ENCODE results near the gene STXBP6.

The STXBP6 gene

DNA sequence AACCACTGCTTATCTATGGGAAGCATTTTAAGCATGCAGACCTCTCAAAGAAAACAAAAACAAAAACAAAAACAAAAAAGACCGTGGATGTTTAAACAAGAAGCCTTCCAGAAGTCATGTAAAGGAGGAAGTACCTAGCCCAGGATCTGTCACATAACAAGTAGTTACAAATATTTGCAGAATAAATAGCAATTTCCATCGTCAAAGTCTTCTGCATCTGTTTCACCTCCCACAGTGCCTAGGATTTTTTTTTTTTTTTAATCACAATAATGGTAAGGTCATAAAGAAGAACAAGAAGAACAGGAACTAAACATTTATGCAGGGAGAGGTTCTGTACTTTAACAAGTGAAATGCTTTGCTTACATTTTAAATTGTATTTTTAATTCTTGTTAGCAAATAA is 2.4 kb upstream of the STXBP6 start:
- DNase-seq (ENCODE audit: low spot score), result no peak

DNA sequence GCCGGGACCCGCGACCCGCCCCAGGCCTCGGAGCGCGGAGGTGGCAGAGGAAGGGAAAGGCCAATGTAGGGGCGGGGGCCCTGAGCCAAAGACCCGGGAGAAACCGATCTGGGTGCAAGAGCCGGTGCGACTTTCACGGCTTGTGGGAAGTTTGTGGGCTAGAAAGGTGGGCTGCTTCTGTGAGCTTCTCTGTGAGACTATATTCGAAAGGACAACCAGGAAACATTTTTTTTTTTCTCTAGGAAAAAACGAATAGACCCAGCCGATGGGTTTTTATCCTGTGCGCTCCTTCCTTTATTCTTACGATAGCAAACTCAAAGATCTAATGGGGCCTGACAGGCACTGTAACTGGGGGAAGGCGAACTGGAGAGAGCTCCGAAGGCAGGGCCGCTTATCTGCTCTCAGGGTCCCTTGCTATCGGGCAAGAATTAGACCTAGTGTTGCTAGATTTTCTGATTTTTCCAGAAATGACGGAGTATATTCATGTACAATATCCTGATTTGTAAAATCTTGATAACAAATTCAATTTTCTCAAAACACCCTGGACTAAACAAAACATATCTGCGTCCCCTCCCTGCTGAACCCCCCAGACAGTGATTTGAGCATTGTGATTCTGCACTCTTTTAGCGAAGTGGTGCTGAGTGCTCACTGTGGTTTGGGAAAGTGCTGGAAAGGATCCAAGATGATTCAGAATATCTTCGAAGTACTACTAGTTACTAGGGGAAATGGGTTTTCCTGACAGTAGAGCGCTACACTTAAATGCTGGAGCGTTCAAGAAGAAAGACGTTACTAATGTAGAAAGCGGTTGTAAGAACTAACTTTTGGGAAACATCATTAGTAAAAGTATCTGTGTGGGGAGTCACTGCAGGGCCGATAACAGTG is 563 bp upstream of the STXBP6 start:
- DNase-seq (ENCODE audit: low spot score), result no peak

DNA sequence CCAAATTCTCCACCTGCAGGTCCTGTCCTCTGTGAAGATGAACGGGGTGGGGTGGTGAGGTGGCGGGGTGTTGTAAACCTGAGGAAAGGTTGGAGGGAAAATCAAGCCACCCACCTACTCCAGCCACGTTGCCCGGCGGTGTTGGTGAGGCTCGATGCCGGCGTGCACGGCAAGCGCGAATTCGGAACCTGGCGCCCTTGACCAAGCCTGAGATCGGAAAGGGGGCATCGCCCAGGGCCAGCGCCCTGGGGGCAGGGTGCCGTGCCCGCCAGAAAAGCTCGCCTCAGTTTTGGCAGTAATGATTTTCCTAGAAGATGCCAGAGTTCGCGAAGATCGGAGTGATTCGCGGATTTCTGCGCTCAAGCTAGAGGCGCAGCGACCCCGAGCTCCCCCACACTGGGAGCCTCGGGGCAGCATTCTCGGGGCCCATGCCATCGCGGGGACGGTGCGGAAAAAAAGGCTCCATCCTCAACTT is 817 bp downstream of the STXBP6 start:
- DNase-seq (ENCODE audit: low spot score), result no peak

DNA sequence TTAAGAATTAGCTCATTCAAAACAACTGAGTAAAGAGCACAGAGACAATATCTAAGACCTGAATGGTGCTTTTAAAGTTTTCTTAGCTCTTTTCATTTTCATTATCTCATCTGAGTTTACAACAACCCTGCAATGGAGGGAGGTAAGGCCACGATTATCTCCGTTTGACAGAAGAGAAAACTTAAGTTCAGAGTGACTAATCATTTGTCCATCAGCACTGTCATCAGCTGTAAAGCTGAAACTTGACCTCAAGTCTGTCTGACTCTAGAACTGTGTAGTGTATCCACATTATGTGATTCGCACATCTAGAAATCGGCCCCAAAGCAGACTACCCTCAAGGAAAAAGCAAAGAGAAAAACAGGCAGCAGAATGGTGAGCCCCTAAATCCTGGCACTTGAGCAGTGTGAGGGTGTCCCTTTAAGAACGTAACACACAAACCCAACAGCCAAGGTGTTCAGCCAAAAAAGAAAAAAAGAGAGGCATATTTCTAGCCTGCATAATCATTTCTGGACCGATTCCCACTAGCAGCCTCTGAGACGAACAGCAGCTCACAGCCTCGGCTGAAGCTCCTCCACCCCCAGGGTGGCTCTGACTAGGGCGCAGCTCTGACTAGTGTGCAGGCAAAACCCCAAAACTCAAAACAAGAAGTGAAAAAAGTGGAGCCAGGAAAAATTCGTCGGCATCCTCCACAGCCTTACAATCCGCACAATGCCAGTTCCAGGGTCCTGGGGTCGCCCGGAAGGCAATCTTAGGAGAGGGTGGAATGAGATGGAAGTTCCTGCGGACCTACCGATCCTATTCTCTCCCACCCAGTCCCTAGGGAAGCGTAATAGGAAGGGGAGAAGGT is 1.6 kb downstream of the STXBP6 start:
- no peak for DNase-seq (ENCODE audit: low spot score)

DNA sequence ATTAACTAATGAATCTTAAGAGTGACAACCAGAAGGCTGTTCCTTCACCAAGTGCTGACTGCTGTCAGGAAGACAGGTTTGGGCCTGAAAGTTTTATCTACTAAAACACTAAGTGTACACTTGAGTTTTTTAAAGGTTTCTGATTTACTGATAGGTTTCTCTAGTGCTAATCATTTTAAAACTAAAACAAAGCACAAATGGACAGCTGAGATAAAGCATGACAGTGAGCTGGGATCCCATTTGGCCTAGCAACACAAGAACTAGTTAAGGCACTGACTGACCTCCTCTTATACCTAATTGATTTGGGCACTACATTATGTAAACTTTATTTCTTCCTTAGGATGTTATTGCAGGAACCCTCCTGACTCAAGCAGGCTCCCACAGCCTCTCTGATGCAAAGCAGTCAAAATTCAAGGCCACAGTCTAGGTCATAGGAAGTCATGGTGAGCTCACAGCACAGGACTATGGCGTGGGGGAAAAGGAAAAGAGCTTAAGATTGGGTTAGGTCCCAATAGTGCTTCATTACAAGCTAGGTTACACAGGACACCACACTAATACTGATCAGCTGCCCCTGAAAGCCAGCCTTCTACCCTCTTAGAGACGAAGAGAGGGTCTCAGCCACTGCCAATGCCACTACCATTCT is 3.5 kb downstream of the STXBP6 start:
- no peak for DNase-seq (ENCODE audit: low spot score)

DNA sequence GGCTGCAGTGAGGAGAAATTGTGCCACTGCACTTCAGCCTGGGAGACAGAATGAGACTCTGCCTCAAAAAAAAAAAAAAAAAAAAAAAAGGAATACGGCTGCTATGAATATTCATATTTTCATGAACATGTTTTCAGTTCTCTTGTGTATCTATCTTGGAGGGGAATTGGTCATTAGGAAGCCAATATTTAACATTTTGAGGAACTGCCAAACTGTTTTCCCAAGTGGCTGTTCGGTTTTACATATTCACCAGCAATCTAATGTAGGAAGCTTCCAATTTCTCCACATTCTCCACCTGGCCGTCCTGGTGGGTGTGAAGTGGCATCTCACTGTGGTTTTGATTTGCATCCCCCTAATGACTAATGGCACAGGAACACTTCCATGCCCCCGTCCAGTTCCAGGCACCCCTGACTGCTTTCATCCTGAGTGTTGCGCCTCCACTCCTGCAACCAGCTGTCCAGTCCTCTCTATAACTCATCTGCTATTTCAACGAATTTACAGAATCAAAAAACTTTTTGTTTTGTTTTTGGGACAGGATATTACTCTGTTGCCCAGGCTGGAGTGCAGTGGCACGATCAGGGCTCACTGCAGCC is 5.7 kb downstream of the STXBP6 start:
- DNase-seq (ENCODE audit: low spot score), result no peak

DNA sequence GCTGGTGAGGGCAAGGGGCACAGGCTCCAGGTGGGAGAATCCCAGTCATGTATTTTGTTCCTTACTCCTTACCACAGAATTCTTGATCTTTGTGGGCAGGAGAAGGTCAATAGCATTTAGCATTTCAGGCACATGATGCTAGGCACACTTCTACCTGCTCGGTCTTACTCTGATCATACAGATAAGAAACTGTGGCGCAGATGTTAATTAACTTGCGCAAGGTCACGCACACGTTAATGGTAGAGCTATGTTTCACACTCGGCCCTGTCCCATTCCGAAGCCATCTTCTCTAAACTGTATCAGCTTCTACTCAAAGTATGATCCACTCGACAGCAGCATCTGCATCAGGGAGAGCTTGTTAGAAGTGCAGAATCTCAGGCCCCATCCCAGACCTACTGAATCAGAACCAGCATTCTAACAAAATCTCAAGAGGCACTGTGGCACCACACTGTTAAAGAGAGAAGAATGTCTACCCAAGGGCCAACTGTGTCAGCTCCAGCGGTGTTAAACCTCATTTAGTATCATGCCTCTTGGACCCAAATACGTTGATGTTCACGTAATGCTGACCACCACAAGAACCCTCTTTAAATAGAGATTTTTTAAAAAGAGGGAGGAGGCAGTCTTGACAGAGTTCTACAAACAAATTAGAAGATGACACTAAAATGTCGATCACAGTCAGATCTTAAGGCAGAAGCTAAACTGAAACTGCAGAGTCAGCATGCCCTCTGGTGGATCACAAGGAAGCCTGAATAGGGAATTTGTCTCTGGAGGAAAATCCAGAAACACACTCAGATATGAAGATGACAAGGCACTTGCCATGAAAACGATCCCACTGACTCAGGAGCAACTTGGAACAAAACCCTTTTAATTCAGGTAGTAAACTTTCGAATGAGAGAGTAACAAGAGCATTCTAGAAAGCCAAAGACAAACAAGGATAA is 7.3 kb downstream of the STXBP6 start:
- DNase-seq (ENCODE audit: low spot score), result no peak

DNA sequence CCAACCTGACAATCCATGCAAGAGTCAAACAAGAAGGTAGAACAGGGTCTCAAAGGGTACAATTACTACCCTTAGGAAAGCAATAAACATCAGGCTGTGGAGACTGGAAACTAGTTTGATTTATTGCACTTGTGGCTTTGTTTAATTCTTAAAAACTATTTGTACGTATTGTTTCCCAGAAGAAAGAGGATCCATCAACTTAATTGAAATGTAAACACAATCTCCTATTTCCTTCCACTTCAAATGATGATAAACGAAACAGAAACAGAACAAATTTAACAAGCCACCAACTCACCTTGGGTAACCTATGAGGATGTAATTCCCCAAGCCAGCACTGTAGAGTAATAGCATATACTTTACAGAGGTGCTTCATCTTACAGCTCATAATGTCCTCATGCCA is 8.0 kb downstream of the STXBP6 start:
- DNase-seq (ENCODE audit: low spot score), result no peak

DNA sequence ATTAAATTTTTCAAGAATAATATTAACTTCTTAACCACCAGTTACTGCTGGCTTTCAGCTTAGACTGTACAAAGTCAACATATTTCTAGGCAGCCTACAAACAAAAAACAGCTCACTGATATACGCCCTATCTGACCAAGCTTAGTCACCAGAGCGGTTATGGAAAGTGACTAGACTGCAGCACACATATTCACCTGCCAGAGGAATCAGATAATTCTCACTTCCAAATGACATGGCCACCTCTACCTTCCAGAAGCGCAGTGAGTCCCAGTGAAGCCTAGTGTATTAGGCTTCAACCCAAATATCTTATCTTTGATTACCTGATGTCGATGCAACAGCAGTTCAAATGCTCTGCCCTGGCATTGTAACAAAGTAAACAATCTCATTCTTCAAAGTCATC is 8.5 kb downstream of the STXBP6 start:
- no peak for DNase-seq (ENCODE audit: low spot score)

DNA sequence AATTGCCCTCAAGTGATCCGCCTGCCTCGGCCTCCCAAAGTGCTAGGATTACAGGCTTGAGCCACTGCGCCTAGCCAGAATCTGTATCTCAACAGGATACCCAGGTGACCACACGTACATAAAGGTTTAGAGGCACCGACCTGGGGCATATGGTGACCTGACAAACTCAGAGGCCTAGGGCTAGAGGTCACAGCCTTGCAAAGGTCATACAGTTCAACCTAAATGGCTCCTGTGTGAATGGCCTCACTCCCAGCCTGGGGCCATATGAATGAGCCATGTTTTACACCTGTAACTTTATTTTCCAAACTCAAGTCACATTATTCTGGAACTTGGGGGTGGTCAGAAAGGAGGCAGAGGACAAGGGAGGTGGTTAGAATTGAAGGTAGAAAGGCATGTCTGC is 10.0 kb downstream of the STXBP6 start:
- no peak for DNase-seq (ENCODE audit: low spot score)

DNA sequence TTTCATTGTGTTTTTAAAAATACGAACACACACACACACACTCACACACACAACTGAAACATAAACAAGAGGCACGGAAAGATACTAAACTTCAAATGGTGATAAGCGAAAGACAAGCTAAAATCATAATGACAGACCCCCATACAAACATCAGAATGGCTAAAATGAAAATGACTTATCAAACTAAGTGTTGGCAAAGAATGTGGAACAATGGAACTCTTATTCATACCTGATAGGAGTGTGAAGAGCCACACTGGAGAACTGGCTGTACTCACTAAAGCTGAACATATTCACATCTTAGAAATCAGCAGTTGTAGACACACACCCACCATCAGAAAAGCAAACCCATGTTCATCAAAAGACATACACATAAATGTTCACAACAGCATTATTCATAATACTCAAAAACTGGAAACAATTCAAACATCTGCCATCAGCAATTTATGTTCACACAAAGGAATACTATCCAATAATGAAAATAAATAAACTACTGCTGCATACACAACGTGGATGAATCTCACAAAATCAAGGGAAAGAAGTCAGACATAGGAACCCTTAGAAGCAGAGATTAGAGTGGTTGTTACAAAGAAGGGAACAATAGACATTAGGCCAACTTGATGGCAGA is 11.8 kb downstream of the STXBP6 start:
- DNase-seq (ENCODE audit: low spot score), result no peak

DNA sequence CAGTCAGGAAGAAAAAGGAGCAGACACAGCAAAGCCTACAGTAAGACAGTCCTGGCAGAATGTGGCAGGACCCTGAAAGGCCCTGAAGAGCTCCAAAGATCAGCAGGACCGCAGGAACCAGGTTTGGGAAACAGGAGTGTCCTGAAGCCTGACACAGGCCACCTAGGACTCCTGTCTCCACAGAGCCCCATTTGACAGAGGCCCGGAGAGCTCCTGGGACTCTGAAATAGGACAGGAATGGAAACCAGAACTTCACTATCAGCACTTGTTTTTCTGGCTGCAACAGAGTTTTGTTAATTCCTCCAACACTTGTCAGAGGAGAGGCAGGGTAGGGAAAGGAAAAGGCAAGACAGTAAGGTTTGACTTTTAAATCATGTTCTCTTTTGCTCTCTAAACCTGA is 12.9 kb downstream of the STXBP6 start:
- no peak for DNase-seq (ENCODE audit: low spot score)

DNA sequence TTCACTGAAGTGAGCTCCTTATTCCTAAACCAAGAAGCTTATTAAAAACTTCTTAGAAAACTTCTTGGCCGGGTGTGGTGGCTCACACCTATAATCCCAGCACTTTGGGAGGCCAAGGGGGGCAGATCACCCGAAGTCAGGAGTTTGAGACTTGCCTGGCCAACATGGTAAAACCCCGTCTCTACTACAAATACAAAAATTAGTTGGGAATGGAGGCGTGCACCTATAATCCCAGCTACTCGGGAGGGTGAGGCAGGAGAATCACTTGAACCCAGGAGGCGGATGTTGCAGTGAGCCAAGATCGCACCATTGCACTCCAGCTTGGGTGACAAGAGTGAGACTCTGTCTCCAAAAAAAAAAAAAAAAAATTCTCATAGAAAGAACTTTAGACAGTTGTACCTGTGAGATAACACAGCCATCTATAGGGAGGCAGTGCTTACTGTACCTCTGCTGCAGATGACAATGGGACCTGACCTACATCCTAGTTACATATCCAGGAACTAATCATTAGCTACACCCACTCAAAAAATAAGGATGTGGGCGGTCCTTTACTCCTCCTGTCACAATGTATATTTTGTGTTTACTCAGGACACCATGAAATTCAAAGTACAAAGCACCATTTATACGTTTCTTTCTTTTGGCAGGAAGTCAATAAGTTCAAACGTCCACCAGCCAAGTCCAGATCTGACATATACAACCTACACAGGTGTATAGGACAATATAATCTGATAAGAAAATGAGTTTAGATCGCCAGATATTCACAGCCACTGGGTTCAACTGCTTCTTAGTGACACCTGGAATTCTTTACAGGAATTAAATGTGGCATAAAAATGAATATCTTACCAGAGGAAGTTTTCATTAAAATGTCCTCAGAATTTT is 14.9 kb downstream of the STXBP6 start:
- no peak for DNase-seq (ENCODE audit: low spot score)

DNA sequence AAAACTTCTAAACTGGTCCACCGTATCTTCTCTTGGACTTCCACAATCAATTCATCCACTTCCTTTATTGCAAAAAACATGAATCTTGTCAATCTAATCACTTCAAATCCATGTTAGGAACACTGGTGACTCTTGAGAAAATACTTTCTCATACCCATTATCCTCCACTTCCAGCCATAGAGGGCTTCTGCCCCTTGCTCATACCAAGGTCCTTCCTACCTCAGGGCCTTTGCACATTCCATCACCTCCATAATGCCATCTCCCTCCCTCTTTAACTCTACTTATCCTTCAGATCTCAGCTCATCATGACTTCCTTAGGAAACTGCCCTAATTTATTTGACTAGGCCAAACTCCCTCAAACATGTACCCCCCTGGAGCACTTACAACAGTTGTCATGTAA is 16.6 kb downstream of the STXBP6 start:
- DNase-seq (ENCODE audit: low spot score), result no peak

DNA sequence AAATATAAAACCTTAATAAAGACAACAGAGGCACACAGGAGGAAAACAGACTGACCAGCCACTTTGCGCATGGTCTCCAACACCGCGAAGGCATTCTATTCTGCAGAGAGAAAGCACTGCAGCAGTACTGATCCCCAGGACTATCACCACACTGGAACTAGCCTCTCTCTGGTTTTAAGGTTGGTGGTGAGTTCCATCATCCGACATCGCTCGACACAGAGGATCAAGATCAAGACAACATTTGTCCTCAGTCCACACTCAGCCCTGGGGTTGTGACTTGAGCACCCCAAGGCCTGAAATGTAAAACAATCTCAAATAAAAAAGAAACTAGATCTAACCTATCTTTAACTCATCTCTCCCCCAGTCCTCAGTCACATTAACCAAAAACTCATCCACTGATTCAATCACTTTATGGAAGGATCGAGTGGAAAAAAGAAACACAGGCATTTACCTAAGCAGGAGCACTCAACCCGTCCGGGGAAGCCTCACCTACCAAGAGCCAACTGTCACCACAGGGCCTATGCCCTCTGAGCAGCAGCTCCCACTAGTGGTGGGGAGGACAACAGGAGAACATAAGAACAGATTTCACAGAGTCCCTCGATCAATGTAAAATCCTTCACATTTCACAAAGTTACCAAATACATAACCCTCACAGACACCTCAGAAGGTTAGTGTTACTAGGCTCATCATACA is 17.7 kb downstream of the STXBP6 start:
- DNase-seq (ENCODE audit: low spot score), result no peak

DNA sequence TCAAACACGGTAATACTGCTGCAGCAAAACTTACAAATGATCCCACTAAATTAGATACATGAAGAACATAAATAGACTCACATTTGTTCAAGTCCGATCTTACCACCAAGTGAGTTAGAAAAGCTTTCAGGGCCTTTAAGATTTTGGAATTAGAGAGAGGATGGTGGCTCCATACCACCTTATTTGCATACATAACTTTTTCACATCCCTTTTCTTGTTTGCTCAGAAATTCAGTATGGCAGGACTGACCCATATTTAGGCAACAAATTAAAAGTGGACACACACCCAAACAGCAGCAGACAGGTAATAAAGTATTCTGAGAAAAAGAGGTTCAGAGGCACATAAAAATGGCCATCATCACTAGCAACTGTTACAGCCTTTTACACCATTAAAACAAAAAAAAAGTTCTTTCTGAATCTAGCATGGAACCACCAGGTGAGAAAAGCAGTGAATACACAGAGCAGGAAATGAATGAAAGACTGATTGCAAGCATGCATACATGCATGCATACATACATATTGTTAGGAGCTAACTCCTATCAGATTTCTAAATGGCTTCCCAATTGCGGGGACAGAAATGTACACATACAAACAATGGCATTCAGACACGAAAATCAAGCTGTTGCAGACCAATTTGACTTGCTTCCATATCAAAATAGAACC is 23.3 kb downstream of the STXBP6 start:
- DNase-seq (ENCODE audit: low spot score), result no peak

DNA sequence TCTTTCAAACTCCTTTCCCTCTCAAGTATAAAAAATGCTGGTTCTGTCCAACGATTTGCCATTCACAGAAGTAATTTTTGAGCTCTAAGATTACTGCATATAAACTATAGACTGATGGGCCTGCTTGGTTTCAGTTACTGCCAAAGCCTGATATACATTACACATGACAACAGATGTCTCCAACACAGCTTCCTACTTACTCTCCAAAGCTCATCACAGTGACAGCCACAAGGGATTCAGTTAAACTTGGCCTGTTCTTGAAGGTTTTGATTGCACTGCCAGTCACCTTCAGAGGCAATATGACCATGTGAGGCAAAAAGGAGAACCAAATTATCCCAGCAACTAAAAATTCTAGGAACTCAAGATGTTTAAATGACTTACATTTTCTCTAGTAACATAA is 30.1 kb downstream of the STXBP6 start:
- DNase-seq (ENCODE audit: low spot score), result no peak

DNA sequence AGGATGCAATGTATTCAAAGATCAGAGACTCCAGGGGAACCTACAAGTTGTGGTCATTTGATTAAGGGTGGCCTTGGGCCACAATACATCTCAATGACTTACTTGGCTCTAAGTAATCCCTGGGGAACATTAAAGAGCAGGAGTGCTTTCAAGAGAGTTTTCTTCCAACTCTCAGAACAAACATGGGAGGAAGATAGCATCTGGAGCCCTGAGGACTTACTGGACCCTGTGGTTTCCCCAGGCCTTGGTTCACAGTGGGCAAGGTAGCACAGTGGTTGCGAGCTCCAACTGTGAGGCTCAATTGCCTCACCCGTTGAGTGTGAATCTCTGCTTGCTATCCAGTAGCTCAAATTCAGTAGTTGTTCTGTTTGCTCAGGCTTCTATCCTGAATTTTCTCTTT is 32.4 kb downstream of the STXBP6 start:
- DNase-seq (ENCODE audit: low spot score), result no peak

DNA sequence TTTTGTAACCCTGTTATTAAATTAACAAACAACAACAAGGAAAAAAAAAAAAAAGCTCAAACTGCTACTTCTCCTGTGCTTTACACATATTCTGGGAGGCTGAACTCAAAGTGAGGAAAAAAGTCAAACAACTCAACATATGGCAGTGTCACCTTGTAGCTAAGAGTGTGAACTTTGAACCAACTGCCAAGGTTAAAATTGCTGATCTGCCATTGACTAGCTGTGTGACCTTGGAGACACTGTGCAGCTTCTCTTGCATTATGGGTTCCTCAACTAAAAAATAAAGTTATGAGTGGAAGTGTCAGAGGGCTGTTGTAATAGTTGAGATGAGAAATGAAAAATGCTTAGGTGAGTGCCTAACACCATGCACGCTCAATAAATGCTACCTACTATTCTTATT is 34.2 kb downstream of the STXBP6 start:
- no peak for DNase-seq (ENCODE audit: low spot score)

All from HuH-7.5 (cell line).